HCT116 (cell line): ENCODE measurements around the gene FBN3. TPM values are rescaled to one million over a fixed set of nuclear protein-coding genes. Genes with fewer than 3 reads are reported as not detected.

Source experiments
- ATAC-seq: fragments of 200-7000 bp; cut with Tn5 transposase; 2 replicates; pipeline ENCODE4 v1.9.1; 2020; ENCODE audit warnings: mild to moderate bottlenecking, moderate library complexity
- BruUV-seq: library from RNA; stranded (reverse); fragments of 400-500 nt; replicated peaks from 2 replicates; lab custom pipeline; 2021; lab: Mats Ljungman, UMichigan
- CTCF ChIA-PET: fragments of 300-600 bp; sonication (Branson Sonifier 250); formaldehyde crosslinking; loops from one replicate; lab custom pipeline; 2021; ENCODE audit warnings: antibody characterized with exemption; lab: Charles Lee
- POLR2A ChIA-PET: fragments of 300-600, 350-600 bp; sonication (Branson Sonifier 250); formaldehyde crosslinking; loops from one replicate; lab custom pipeline; 2021; ENCODE audit warnings: antibody characterized with exemption; lab: Charles Lee
- RAD21 ChIA-PET, 2 experiments: fragments of 300-600 bp; sonication (Branson Sonifier 250); formaldehyde crosslinking; loops; one replicate each; lab custom pipeline; 2023; ENCODE audit warnings: low total read pairs in 2 of 2; ENCODE audit not compliant: uncharacterized antibody in 2 of 2, unreplicated experiment in 2 of 2, low non-redundant PET in 1 of 2; lab: Charles Lee
- DNase-seq: peaks from one replicate; pipeline ENCODE4 v3.0.0-alpha.2; 2010; ENCODE audit warnings: low read depth, low spot score
- H2AFZ ChIP-seq: fragments of 200-600 bp; shearing (Covaris generic), sonication (generic); 2 replicates; pipeline ENCODE4 v1.6.1; 2017; ENCODE audit warnings: low read depth, mixed run types, mixed read lengths, antibody characterized with exemption, low read length; ENCODE audit not compliant: poor library complexity, severe bottlenecking
- H3K27ac ChIP-seq: 2 replicates; pipeline ENCODE4 v1.5.1; 2012; ENCODE audit warnings: low read depth, low read length
- H3K27me3 ChIP-seq: fragments of 200-600 bp; sonication (generic); 2 replicates; pipeline ENCODE4 v1.6.1; 2016; ENCODE audit warnings: mixed run types, low read length, mixed read lengths; ENCODE audit not compliant: insufficient read depth
- H3K36me3 ChIP-seq, 2 experiments: fragments of 200-500 bp in 1 of 2; fragments of 200-600 bp in 1 of 2; sonication (Bioruptor generic) in 1 of 2; sonication (generic) in 1 of 2; 2 replicates each; pipeline versions ENCODE4 v1.5.1 to v1.6.1; 2014 to 2016; ENCODE audit warnings: low read length in 2 of 2, inconsistent platforms in 1 of 2, mixed read lengths in 1 of 2, mixed run types in 1 of 2; ENCODE audit not compliant: insufficient read depth in 2 of 2, control insufficient read depth in 1 of 2
- H3K4me1 ChIP-seq, 2 experiments: fragments of 200-600 bp in 1 of 2; sonication (generic) in 1 of 2; 2 replicates each; pipeline versions ENCODE4 v1.5.1 to v1.6.1; 2012 to 2017; ENCODE audit warnings: low read length in 2 of 2, inconsistent platforms in 1 of 2, mild to moderate bottlenecking in 1 of 2, mixed read lengths in 1 of 2, mixed run types in 1 of 2, moderate library complexity in 1 of 2; ENCODE audit not compliant: insufficient read depth in 2 of 2, control insufficient read depth in 1 of 2
- H3K4me2 ChIP-seq: fragments of 200-600 bp; sonication (generic); 2 replicates; pipeline ENCODE4 v1.6.1; 2017; ENCODE audit warnings: mixed run types, low read length, mixed read lengths
- H3K4me3 ChIP-seq, 2 experiments: fragments of 200-600 bp in 1 of 2; sonication (generic) in 1 of 2; replicated peaks in 1 of 2; 2 replicates each; pipeline ENCODE4 v1.5.1; 2011 to 2016; ENCODE audit warnings: low read length in 2 of 2, control low read depth in 1 of 2, low read depth in 1 of 2, mild to moderate bottlenecking in 1 of 2, mixed read lengths in 1 of 2, mixed run types in 1 of 2
- H3K79me2 ChIP-seq: fragments of 200-600 bp; sonication (generic); 2 replicates; pipeline ENCODE4 v1.6.1; 2017; ENCODE audit warnings: mild to moderate bottlenecking, mixed run types, low read length, moderate library complexity, mixed read lengths; ENCODE audit not compliant: insufficient read depth
- H3K9ac ChIP-seq: fragments of 200-600 bp; sonication (generic); 2 replicates; pipeline ENCODE4 v1.6.1; 2016; ENCODE audit warnings: low read length, mixed read lengths
- H3K9me2 ChIP-seq: fragments of 200-600 bp; sonication (generic), shearing (Covaris generic); 2 replicates; pipeline ENCODE4 v1.6.1; 2017; ENCODE audit warnings: mixed run types, mild to moderate bottlenecking, moderate library complexity; ENCODE audit not compliant: insufficient read depth
- H3K9me3 ChIP-seq, 2 experiments: fragments of 200-500 bp in 1 of 2; fragments of 200-600 bp in 1 of 2; sonication (Bioruptor generic) in 1 of 2; sonication (generic) in 1 of 2; 2 replicates each; pipeline ENCODE4 v1.6.1; 2014 to 2017; ENCODE audit warnings: low read length in 2 of 2, mixed read lengths in 2 of 2, inconsistent platforms in 1 of 2, low read depth in 1 of 2, mild to moderate bottlenecking in 1 of 2, mixed run types in 1 of 2, moderate library complexity in 1 of 2; ENCODE audit not compliant: control insufficient read depth in 1 of 2, insufficient read depth in 1 of 2
- H4K20me1 ChIP-seq: fragments of 200-600 bp; sonication (generic), shearing (Covaris generic); 2 replicates; pipeline ENCODE4 v1.6.1; 2017; ENCODE audit warnings: mixed run types, mild to moderate bottlenecking, moderate library complexity; ENCODE audit not compliant: insufficient read depth
- CTCF ChIP-seq, 3 experiments: fragments of 200-600 bp in 1 of 3; sonication (generic) in 1 of 3; IDR thresholded peaks in 2 of 3; conservative IDR thresholded peaks in 1 of 3; 2 replicates each; pipeline ENCODE4 v1.5.1; 2012 to 2017; ENCODE audit warnings: low read depth in 2 of 3, low read length in 2 of 3, antibody characterized with exemption in 1 of 3, borderline replicate concordance in 1 of 3, control low read depth in 1 of 3, mild to moderate bottlenecking in 1 of 3, mixed read lengths in 1 of 3, mixed run types in 1 of 3, moderate library complexity in 1 of 3; ENCODE audit not compliant: insufficient read depth in 1 of 3
- EGR1 ChIP-seq: IDR thresholded peaks from 2 replicates; pipeline ENCODE4 v1.6.1; 2012; ENCODE audit warnings: low read depth
- ELF1 ChIP-seq: IDR thresholded peaks from 2 replicates; pipeline ENCODE4 v1.6.1; 2012; ENCODE audit warnings: low read depth, borderline replicate concordance
- JUND ChIP-seq: IDR thresholded peaks from 2 replicates; pipeline ENCODE4 v1.6.1; 2012
- MAX ChIP-seq: IDR thresholded peaks from 2 replicates; pipeline ENCODE4 v1.6.1; 2012
- POLR2A ChIP-seq: IDR thresholded peaks from 2 replicates; pipeline ENCODE4 v1.7.0; 2011; ENCODE audit warnings: borderline replicate concordance; ENCODE audit not compliant: insufficient read depth, insufficient read length; ENCODE audit errors: extremely low read depth
- SP1 ChIP-seq: IDR thresholded peaks from 2 replicates; pipeline ENCODE4 v1.6.1; 2012; ENCODE audit warnings: low read depth
- SRF ChIP-seq: IDR thresholded peaks from 2 replicates; pipeline ENCODE4 v1.6.1; 2012; ENCODE audit warnings: low read depth
- intact Hi-C: fragments of 100-400 bp; cut with micrococcal nuclease; formaldehyde crosslinking; loops from 2 replicates; pipeline ENCODE4 v1.10.0; 2022
- total RNA-seq: library from RNA; stranded (reverse); gene quantifications from one replicate; pipeline ENCODE4 v1.2.1, GENCODE V29; 2021; ENCODE audit not compliant: unreplicated experiment

FBN3 gene
- total RNA-seq, 1 experiment from 2014 or later, result 6.6 TPM

GRCh38 chr19:8064911-8065874 is 84.2 kb downstream of the FBN3 start:
- Histone ChIP-seq H3K79me2 (no peaks in the 10 kb centered on the region), H3K9ac (no peak overlapping the region), H3K4me2 (no peak overlapping the region), H3K36me3 (no peaks in the 10 kb centered on the region), H3K27ac (no peak overlapping the region), H2AFZ (no peak overlapping the region), H3K27me3 (no peaks in the 10 kb centered on the region), H3K9me2 (no peaks in the 10 kb centered on the region), H3K4me1 (no peaks in the 10 kb centered on the region; a peak in 1 of 4 replicates), H3K4me3 (no peak overlapping the region), H3K9me3 (peaks cover 0 to 6% of the 10 kb centered on the region in 2 experiments; a peak in 1 of 4 replicates), H4K20me1 (no peaks in the 10 kb centered on the region)
- ATAC-seq (no peak), DNase-seq (no peak)
- BruUV-seq, result no TSS peak
- intact Hi-C loops, result no loop called here
- ChIA-PET POLR2A (no interaction called here), CTCF (no interaction called here), RAD21 (interaction anchor here in 1 of 2 experiments (0.7 kb wide), 1 partner anchor 59 kb away, joined by 4 read pairs; no protein-coding TSS in a partner anchor)
- no peak for TF ChIP-seq SP1
- TF ChIP-seq CTCF (IDR thresholded peaks at IDR 0.05 in 2 of 3, conservative IDR thresholded peaks at IDR 0.05 in 1 of 3; ENCODE audit: borderline replicate concordance in 1 of 3, insufficient read depth in 1 of 3, low read depth in 2 of 3, low read length in 2 of 3), result no peak
- TF ChIP-seq JUND, result no peak
- no peak for TF ChIP-seq EGR1
- no peak for TF ChIP-seq SRF
- no peak for TF ChIP-seq MAX
- no peak for TF ChIP-seq ELF1
- no peak for TF ChIP-seq POLR2A
